GM18909 (cell line): Measurements from ENCODE around the gene RHEBL1.

Source experiments
- ATAC-seq: cut with Tn5 transposase; IDR thresholded peaks from one replicate; pipeline ENCODE4 v1.9.1; 2021; ENCODE audit warnings: mild to moderate bottlenecking; ENCODE audit not compliant: unreplicated experiment, poor library complexity

RHEBL1 gene

DNA sequence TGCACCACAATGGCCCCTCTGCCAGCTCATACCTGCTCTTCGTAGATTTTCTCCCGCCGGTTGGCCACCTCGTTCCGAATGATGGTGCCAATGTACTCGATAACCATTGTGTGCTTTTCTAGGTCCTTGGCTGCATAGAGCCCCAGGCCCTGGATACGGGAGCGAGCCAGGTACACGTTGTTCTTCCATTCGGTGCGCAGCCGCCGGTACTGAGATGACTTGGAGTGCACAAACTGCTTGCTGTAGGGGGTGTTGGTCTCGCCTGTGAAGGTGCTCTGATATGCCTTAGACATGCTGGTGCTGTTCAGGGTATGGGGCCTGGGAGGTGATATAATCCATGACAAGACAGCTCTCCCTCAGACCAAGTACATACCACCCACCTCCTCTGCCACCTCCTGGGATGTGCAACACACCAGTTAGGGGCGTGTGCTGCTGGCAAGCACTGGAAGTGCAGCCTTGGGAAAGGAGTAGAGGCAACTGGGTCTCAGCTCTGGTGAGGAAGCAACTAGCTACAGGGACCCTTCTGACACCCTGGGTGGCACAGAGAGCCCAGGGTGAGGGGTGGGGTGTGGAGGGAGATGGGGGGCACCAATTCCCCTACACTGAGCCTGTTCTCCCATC, 47.1 kb downstream of the RHEBL1 start:
- ATAC-seq: no peak

- no peak for ATAC-seq
These were observed 48.4 kb downstream of the RHEBL1 start for GRCh38 chr12:49021292-49021915.

DNA sequence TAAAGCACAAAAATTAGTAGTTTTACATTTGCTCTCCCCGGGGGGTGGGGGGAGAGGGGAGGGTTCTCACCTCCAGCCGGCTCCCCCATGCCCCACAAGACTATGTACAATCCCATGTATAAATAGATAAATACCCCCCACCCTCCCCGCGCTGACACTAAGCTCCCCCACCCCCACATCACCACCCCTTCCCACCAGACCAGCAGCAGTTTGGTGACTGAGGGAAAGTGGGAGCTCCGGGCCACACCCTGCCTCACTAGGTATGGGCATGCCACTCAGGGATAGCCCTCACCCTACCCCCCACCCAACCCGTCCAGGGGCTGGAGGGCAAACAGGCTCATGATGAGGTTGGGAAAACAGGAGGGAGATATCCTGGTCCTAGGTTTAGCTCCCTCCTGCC, 49.3 kb downstream of the RHEBL1 start:
- no peak for ATAC-seq

DNA sequence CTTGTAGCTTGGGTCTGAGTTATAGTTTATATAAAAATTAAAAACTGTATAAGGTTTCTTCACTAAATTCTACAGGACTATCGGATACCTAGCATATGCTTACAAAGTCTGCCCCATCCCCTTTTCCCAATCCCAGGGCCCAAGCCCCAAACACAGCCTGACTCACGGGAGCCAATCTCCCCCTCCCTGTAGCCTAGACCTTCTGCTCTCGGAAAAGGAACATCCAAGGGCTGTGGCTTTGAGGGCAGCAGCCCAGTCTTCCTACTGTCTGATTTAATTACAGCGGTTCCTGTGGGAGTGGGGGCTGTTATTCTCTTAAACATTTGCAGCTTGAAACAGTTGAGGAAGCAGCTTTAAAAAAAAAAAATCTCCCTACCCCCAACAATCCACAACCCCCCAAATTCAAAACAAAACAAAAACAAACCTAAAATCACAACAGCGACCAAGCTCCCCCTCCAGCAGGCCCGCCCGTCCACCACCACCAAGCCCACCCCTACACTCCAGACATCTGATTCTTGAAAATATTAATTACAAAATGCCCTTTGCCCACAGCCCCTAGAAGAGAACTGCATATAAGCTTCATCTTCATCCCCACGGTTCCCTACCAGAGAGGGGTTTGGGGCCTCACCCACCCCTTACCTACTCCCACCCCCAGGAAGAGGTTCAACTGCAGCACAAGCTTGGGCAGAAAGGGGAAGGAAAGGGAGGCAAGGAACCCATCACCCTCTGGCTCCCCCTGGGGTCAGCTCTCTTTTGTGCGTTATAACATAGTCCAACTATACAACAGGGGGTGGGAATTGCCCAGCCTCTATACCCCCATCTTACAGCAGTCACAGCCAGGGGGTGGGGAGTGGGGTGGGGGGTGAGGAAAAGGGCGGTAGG, 50.1 kb downstream of the RHEBL1 start:
- ATAC-seq: no peak

GRCh38 chr12:49019120-49019430, 50.7 kb downstream of the RHEBL1 start:
- ATAC-seq: peak; percentile 20

DNA sequence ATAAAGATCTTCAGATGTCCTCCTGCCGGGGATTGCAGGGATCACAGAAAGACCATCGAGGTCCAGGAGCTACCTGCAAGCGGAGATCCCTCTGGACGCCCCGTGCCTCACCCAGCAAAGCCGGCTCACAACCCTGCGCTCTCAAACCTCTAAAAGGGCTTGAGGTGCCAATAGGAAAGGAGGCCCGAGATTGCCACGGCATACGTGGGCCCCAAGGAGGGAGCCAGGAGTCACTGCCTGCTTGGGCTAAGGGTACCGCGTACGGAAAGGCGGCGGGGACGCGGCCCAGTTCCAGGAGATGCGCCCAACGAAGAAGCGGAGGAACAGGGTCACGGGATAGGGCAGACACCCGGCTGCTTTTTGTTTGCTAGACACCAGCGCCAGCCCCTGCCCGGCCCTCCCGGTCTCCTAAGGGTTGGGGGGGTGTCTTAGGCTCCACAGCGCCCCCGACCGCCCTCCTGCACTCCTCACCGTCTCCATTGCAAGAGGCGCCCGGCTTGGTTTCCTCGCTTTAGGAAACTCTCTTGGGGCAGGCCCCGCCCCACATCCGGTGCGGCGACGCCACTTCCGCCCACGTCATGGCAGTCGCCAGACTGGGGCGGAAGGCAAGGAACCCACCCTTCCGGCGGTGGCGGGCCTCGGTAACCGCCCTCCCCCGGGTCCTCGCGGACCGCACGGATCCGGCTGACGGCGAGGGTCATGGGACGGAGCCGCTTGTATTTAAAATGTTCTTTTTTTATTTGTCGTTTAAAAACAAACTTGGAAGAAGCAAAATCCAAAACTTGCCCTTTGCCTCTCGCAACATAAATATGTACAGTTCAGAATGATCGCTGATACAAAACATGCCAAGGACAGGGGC, 51.3 kb downstream of the RHEBL1 start, which contains the start of gene PRKAG1:
TSS of gene PRKAG1 (minus strand) at position 516 of the 859 bp plus-strand sequence. CDS start at position 480, 36 bp downstream.
- peak; percentile 89 for ATAC-seq

DNA sequence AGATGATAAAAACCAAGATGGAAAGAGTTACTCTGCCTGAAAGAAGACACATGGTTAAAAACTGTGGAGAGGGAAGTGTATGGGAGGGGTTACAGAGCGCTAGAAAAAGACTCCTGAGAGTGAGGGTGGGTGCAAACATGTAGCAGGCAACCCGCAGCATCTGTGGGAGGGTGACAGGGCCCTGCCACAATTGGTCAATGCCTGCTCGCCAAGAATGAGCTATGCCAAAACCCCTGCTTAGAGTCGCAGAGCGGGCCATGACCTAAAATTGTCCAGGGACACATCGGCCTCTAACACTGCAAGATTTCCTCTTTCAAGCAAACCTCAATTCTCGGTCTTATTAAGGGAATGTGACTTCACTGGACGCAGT, 51.9 kb downstream of the RHEBL1 start:
- peak; percentile 15 for ATAC-seq

DNA sequence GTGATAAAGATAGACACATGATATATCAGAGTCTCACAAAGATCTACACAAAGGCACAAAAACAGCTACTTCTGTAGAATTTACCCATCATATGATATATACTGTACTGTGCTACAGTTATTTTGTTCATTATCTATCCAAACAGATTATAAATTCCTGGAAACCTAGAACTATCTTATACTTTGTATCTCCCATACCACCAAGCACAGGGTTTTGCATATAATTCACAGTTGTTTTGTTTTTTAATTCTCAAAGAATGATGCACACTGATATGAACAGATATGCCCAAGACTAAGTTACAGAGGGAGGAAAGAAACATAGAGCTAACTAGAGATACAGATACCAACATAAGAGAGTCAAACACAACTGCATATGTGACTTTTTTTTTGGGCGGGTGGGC, 54.6 kb downstream of the RHEBL1 start:
- ATAC-seq: no peak
